GM18508 (cell line): ENCODE data around the gene ADI1.
"Not testable (repeated sequence)": the region's sequence is repeated elsewhere in the genome, so short reads cannot be mapped to it uniquely, and the experiment has no call there.

Experiments
- ATAC-seq: cut with Tn5 transposase; IDR thresholded peaks from one replicate; pipeline ENCODE4 v1.9.1; 2021; ENCODE audit warnings: moderate number of reproducible peaks; ENCODE audit not compliant: insufficient read depth, unreplicated experiment

ADI1 gene

DNA sequence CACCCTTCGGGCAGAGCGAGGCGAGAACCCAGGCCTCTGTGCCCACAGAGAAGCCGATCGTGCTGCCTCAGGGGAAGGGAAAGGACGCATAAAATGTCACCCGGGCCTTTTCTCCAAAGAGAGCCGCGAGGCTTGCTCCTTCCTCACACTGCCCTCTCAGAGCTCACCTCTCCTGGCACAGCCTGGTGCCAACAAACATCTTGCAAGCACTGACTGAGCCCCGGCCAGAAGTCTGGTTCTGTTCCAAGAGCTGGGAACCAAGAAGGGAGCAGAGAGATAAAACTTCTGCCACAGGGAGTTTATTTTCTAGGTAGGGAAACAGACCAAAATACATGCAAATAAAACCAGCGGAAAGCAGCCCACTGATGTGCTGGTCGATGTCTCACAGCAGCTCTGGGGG is 13.6 kb upstream of the ADI1 start:
- no peak for ATAC-seq

DNA sequence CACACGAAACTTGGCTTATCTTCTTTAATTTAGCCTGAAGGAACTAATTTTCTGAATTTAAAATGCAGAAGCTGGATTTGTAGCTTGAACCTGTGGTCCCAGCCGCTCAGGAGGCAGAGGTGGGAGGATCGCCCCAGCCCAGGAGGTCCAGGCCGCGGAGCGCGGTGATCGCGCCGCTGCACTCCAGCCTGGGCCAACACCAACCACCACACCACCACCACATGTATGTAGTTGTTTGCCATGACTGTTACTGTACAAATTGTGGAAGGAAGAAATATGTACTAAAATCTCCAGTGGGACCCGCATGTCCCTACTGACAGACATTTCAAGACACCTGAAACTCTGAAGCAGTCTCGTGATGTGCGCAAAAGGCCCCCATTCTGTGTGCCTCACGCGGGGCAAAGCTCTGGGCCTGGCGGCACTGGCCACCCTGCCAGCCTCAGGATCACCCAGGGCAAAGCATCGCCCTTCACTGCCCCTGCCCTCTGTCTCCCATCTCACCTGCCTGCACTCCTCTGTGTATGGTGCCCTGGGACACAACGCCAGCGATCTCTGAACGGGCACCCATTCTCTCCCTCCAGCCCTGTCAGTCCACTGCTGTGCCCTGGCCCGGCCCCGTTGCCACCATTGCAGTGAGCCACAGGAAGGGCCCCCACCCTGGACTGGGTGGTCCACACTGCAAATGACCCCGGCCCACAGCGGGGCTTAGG is 10.1 kb upstream of the ADI1 start:
- ATAC-seq, result no peak

DNA sequence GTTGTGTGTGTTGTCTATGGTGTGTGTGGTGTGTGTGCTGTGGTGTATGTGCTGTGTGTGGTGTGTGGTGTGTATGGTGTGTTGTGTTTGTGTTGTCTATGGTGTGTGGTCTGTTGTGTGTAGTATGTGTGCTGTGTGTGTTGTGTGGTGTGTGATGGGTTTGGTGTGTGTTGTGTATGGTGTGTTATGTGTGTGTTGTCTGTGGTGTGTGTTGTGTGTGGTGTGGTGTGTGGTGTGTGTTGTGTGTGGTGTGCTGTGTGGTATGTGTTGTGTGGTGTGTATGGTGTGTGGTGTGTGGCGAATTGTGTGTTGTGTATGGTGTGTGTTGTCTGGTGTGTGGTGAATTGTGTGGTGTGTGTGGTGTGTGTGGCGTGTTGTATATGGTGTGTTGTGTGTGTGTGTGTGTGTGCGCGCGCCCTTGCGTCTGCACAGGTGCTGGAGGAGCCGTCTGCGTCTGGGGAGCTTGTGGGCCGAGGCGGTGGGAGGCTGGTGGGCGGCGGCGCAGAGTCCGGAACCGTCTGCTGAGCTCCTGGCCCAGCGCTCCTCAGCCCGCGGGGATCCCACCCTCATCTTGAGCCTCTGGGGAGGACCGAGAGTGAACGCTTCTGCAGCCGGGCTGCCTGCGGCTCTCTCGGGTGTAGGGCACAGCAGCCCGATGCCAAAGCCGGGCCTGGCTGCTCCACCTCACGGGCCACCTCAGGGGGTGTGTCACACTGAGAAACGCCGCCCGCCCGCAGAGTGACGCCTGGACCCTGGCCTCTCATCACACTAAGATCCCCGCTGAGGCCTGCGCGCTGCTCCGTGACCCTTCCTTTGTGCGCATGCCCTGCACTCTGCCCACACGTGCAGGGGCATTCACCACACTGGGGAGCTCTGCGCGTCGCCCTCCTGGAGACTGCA is 8.8 kb upstream of the ADI1 start:
- no peak for ATAC-seq

DNA sequence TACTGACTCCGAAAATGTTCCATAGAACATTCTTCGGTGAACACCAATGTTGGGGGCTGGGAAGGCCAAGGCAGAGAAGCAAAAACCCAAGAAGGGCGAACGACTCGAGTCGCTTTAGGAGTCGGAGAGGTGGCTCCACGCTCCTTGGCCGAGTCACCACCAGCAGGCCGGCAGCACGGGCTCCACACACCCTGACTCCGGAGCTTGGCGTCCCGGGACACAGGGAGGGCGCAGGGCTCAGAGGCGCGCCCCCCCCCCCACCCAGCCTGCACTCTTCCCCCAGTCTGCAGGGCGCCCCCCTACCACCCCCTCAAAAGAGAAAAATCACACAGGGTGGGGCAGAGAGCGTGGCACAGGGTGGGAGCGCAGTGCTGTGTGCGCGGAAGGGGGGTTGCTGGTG is 7.5 kb upstream of the ADI1 start:
- ATAC-seq, result no peak

- ATAC-seq, result no peak
These were observed 4.3 kb upstream of the ADI1 start for GRCh38 chr2:3523551-3524041.

- ATAC-seq, result no peak
These were observed 3.7 kb upstream of the ADI1 start for GRCh38 chr2:3522961-3523421.

DNA sequence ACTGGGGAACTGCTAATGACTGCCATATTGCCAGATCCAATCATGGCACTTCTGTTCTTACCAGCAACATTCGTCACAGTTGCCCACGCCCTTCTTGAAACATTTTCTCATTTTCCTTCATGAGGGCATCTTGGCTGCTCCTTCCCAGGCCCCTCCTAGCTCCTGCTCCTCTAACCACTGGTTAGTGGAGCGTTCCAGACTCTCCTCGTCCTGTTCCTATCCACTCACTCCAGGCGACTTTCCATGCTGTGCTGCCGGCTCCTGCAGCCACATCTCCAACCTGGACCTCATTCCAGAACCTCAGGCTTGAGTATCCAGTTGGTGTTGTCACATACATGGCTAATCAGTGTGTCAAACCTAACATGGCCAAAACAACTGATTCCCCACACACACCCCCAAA is 1.3 kb upstream of the ADI1 start:
- ATAC-seq, result no peak

DNA sequence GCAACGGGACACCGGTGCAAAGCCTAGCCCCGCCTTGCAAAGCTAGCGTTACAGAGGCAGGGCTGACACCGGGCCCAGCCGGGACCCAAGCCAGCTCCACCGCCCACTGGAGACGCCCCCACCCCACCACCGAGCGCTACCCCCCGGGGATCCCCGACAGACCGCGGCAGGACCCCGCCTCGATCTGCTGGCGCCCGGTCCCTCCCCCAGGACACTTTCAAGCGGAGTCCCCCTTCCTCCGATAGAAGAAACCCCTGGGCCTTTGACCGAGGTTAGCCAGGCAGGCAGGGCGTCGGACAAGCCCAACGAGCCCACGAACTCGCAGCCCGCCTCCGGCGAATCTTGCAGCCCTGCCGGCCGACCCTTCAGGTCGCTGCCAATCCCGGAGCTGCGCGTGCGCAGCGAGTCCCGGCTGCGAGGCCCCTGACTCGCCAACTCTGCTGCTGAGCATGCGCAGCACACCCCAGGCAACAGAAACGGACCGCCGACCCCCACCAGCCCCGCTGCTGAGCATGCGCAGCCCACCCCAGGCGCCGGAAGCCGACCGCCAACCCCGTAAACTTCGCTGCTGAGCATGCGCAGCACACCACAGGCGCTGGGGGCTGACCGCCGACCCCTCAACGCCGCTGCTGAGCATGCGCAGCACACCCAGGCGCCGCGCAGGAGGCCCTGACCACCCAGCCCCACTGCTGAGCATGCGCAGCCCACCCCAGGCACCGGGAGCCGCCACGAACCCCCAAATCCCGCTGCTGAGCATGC is 656 bp downstream of the ADI1 start:
- ATAC-seq, result peak; percentile 64

GRCh38 chr2:3517948-3518495 is 1.3 kb downstream of the ADI1 start:
- no peak for ATAC-seq

GRCh38 chr2:3516831-3517230 is 2.5 kb downstream of the ADI1 start:
- no peak for ATAC-seq

DNA sequence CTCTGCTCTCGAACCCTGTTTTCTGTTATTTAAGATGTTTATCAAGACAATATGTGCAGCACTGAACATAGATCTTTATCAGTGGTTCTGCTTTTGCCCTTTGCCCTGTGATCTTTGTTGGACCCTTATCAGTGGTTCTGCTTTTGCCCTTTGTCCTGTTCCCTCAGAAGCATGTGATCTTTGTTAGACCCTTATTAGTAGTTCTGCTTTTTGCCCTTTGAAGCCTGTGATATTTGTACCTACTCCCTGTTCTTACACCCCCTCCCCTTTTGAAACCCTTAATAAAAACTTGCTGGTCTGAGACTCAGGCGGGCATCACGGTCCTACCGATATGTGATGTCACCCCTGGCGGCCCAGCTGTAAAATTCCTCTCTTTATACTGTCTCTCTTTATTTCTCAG is 3.9 kb downstream of the ADI1 start:
- not testable (repeated sequence) for ATAC-seq

- ATAC-seq, result no peak
These were observed 6.1 kb downstream of the ADI1 start for GRCh38 chr2:3513026-3513810.

DNA sequence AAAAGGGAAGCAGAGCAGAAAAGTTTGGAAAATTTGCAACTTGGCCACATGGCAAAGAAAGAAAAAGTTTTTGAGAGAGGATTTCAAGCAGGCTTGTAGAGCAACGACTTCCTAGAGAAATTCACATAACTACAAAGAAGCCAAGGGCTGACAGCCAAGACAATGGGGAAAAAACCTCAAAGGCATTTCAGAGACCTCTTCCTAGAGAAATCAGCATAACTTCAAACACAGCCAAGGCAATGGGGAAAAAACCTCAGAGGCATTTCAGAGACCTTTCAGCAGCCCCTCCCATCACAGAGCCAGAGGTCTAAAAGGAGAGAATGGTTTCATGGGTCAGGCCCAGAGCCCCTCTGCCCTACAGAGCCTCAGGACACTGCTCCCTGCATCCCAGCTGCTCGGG is 7.2 kb downstream of the ADI1 start:
- ATAC-seq, result no peak

DNA sequence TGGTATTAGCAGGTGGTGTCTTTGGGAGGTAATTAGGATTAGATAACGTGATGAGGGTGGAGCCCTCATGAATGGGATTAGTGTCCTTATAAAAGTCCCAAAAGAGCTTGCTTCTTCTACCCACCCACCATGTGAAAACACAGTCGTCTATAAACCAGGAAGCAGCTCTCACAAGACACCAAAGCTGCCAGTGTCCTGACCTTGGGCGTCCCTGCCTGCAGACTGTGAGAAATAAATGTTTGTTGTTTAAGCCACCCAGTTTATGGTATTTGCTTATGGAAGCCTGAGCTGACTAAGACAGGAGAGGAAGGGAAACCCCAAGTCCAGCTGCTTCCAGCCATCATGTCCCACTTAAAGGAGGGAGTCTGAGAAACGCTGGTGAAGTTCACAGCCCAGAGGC is 13.6 kb downstream of the ADI1 start:
- ATAC-seq, result no peak

GRCh38 chr2:3504741-3505140 is 14.6 kb downstream of the ADI1 start:
- no peak for ATAC-seq

DNA sequence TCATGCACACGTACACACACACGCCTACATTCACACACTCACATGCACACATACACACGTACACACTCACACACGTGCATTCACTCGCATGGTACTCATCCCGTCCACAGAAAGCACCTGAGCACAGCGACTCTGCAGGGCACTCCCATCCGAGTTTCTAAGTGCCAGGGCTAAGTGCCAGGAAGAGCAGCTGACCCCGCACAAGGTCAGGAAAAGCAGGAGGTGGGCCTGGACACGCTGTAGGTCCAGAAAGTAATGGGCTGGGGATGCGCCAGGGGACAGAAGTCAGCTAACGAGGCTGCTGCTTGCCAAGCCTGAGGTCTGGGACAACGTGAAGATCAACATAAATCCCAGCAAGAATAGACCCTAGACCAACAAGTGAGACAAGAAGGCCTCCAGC is 15.8 kb downstream of the ADI1 start:
- no peak for ATAC-seq

DNA sequence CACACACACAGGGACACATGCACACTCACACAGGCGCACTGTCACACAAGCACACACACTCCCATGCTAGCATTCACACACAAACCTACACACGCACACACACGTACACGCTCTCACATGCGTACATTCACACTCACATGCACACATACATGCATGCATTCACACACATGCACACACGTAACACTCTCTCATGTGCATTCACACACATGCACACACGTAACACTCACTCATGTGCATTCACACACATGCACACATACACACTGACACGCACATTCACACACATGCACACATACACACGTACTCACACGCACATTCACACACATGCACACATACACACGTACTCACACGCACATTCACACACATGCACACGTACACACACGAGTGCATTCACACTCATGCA is 16.3 kb downstream of the ADI1 start:
- ATAC-seq, result no peak

DNA sequence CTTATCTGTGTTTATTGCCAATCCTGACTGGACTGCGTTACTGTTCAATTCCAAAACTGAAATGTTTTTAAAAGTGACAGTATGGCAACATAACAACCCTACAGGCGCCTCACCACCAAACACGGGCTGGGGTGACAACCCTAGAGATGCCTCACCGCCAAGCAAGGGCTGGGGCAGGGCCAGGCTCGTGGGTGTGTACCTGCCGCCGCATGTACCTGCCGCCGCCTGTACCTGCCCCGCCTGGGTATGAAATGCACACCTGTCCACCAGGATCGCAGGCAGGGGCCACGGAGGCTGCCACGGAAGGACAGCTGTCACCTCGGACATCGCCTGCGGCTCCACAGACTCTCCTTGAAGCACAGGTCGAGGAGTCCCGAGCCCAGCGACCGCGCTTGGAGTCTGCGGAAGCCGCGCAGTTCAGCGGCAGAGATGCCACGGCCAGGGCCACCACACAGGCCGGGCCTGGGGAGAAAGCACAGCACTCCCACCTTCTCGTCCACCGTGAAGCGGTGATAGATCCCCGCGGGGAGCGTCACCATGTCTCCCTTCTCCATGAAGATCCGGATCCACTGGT is 18.9 kb downstream of the ADI1 start:
- no peak for ATAC-seq

DNA sequence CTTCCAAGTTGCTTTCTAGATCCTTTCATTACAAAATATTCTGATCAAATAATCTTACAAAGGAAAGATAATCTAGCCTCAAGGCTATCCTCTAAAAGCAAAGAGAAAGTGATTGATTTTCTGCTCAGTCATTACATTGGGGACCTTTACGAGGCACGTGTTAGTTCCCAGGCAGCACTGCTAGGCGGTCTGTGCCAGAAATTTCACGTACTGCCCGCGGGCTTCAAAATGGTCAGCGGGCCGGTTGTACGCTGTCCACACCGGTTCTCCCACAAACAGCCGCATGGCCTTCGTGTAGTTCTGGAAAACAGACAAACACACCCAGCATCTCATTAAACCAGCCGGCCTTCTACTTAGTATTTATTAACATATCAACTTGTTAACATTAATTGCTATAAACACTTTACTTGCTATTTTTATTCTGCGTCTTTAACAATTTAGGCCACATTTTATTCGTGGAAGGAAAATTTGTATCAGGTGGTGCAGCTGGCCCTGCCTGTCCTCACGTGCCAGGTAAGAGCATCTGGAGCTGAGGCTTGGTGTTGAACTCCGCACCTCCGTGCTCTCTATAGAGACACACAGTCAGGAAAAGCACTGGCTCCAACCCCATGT is 20.4 kb downstream of the ADI1 start:
- ATAC-seq, result no peak
